Measurements from ENCODE around the gene AUNIP. TPM values are rescaled to one million over a fixed set of nuclear protein-coding genes. Genes with fewer than 3 reads are reported as not detected.

AUNIP gene
- total and polyA plus RNA-seq, 2 donors (not counting 3 experiments of a cell fraction or from before 2014, with no cell fraction given) = 1.8 to 4.5 TPM

DNA sequence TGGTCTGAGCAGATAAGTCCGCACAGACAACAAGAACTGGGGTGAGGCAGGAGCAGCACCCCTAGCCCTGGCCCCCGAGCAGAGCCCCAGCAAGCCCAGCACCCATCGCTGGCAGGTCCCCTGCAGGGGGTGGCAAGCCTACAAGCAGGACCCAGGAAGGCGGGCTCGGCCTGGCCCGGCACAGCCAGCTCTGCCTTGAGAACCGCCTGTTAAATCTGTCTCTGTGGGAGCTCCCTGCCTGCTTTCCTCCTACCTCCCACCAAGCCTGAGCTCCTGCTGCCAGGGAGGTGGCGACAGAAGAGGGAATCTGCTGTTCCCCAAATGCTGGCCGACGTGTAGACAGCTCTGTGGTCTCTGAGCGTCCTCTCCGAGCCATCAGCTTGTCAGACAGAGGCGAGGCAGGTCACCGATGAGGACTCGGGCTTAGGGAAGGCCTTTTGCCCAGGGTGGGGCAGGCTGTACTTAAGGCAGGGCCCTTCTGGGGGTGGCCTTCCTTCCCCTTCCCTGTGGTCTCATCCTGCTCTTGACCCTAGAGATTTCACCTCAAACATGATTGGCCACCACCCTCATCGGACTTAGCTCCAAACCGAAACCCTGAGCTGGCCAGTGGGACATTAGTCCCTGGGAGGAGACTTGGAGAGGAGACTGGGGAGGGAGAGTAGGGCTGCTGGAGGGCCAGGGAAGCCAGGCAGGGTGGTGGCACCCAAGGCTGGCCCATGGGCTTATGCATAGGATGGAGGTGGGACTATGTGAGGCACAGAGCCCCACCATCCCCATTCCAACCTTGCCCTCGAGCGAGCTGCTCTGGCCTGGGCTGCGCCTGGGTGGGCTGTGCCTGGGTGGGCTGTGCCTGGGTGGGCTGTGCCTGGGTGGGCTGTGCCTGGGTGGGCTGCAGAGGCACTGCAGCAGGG, 51.5 kb downstream of the AUNIP start:
- peaks cover 3% of the 10 kb centered on the region for H3K79me2 ChIP-seq (ENCODE audit: control insufficient read depth, insufficient read depth, low read length)
- FAIRE-seq = no peak
- no peak overlapping the region for H3K4me3 ChIP-seq (replicated peaks in 1 of 3; ENCODE audit: insufficient read depth in 1 of 3, low read depth in 1 of 3, low read length in 3 of 3)
- H3K9me3 ChIP-seq (replicated peaks; ENCODE audit: control insufficient read depth, insufficient read depth, low read length) = no peaks in the 10 kb centered on the region
- DNase-seq (ENCODE audit: low read depth, low spot score) = no peak
- no peak overlapping the region for H3K27ac ChIP-seq (ENCODE audit: insufficient read depth, low read depth, low read length)
- dilution Hi-C loops (cut with MboI; ENCODE audit: extremely low pct_ligation_motif_present, low sequenced_read_pairs) = no loop called here
- intact Hi-C loops (cut with micrococcal nuclease) = loop anchor here (10.0 kb wide), 2 partner anchors 373 to 573 kb away; partner anchors contain the start of genes MACO1 and SYF2
- ChIA-PET CTCF (interaction anchor here (1.4 to 3.1 kb wide), 2 partner anchors 7 to 199 kb away, joined by 8 to 15 read pairs; partner anchors contain the start of gene SELENON), POLR2A (no interaction called here)
- no peak overlapping the region for H3K9ac ChIP-seq (replicated peaks; ENCODE audit: extremely low read depth, insufficient read depth, low read length)
- no TSS peak for BruUV-seq (replicated peaks)
- peaks cover 31% of the 10 kb centered on the region for H3K4me1 ChIP-seq (ENCODE audit: control insufficient read depth, extremely low read depth, insufficient read depth, low read length)
- no peaks in the 10 kb centered on the region for H4K20me1 ChIP-seq (replicated peaks; ENCODE audit: control insufficient read depth, extremely low read depth, insufficient read depth, low read length)
- H3K9me1 ChIP-seq (replicated peaks; ENCODE audit: control insufficient read depth, extremely low read depth, insufficient read depth, low read length) = no peaks in the 10 kb centered on the region
- no peak overlapping the region for H3K4me2 ChIP-seq (ENCODE audit: insufficient read depth, low read length)
- H2AFZ ChIP-seq (ENCODE audit: low read depth, low read length) = no peak overlapping the region
- H3K36me3 ChIP-seq (ENCODE audit: control insufficient read depth in 2 of 2, extremely low read depth in 1 of 2, insufficient read depth in 2 of 2, low read length in 2 of 2) = peaks cover 13 to 41% of the 10 kb centered on the region in 2 experiments
- no peaks in the 10 kb centered on the region for H3K27me3 ChIP-seq (ENCODE audit: control insufficient read depth in 2 of 2, insufficient read depth in 2 of 2, low read length in 2 of 2)
- no peak for TF ChIP-seq CTCF (IDR thresholded peaks at IDR 0.05; ENCODE audit: extremely low read depth in 1 of 2, insufficient read depth in 1 of 2, low read depth in 1 of 2, low read length in 2 of 2)
- TF ChIP-seq MAX (IDR thresholded peaks at IDR 0.05; ENCODE audit: insufficient read depth, insufficient read length) = no peak
- TF ChIP-seq POLR2AphosphoS5 (IDR thresholded peaks at IDR 0.05; ENCODE audit: insufficient read depth, low read depth, low read length) = no peak
- TF ChIP-seq FOS (IDR thresholded peaks at IDR 0.05; ENCODE audit: borderline replicate concordance, insufficient read depth, low read length) = no peak
- TF ChIP-seq MYC (IDR thresholded peaks at IDR 0.05; ENCODE audit: low read depth, low read length) = no peak
- no peak for TF ChIP-seq EZH2 (IDR thresholded peaks at IDR 0.05; ENCODE audit: borderline replicate concordance, low read depth, low read length, severe bottlenecking)
- TF ChIP-seq GATA2 (IDR thresholded peaks at IDR 0.05; ENCODE audit: insufficient read depth, insufficient read length, low read depth, low read length) = no peak
- TF ChIP-seq JUN (IDR thresholded peaks at IDR 0.05; ENCODE audit: borderline replicate concordance, insufficient read depth, insufficient read length, low read depth) = no peak
- no peak for TF ChIP-seq POLR2A (IDR thresholded peaks at IDR 0.05; ENCODE audit: low read depth, low read length)
